Fibroblast of lung (primary cell): ENCODE results near the gene C1orf105. TPM values are rescaled to one million over a fixed set of nuclear protein-coding genes. Genes with fewer than 3 reads are reported as not detected.

Experiments used
- DNase-seq, 2 donors: peaks; one replicate each; pipeline versions ENCODE4 v3.0.0 to v3.0.0-alpha.2; 2010; ENCODE audit warnings: low read depth in 2 of 2
- H2AFZ ChIP-seq: 2 replicates; pipeline ENCODE4 v1.5.1; 2012; ENCODE audit warnings: low read length, control low read depth, inconsistent platforms
- H3K27ac ChIP-seq: 2 replicates; pipeline ENCODE4 v1.5.1; 2011; ENCODE audit warnings: low read length, control low read depth; ENCODE audit not compliant: insufficient read depth
- H3K27me3 ChIP-seq: 2 replicates; pipeline ENCODE4 v1.5.1; 2011; ENCODE audit warnings: mild to moderate bottlenecking, low read length; ENCODE audit not compliant: control insufficient read depth, insufficient read depth
- H3K36me3 ChIP-seq: 2 replicates; pipeline ENCODE4 v1.5.1; 2011; ENCODE audit warnings: low read length; ENCODE audit not compliant: control insufficient read depth, insufficient read depth
- H3K4me1 ChIP-seq: 2 replicates; pipeline ENCODE4 v1.5.1; 2011; ENCODE audit warnings: low read length; ENCODE audit not compliant: control insufficient read depth, insufficient read depth; ENCODE audit errors: extremely low read depth
- H3K4me2 ChIP-seq: 2 replicates; pipeline ENCODE4 v1.5.1; 2011; ENCODE audit warnings: low read length, control low read depth; ENCODE audit not compliant: insufficient read depth; ENCODE audit errors: extremely low read depth
- H3K4me3 ChIP-seq, 4 experiments: fragments of 200-600 bp in 1 of 4; sonication (generic) in 1 of 4; replicated peaks in 1 of 4; 2 replicates each; pipeline ENCODE4 v1.5.1; 2011 to 2016; ENCODE audit warnings: low read length in 4 of 4, low read depth in 3 of 4, mild to moderate bottlenecking in 3 of 4, control low read depth in 2 of 4, inconsistent platforms in 1 of 4, mixed read lengths in 1 of 4; ENCODE audit not compliant: insufficient read depth in 1 of 4; ENCODE audit errors: control extremely low read depth in 1 of 4
- H3K79me2 ChIP-seq: 2 replicates; pipeline ENCODE4 v1.5.1; 2012; ENCODE audit warnings: mild to moderate bottlenecking, low read length, inconsistent platforms; ENCODE audit not compliant: control insufficient read depth, insufficient read depth
- H3K9ac ChIP-seq: 2 replicates; pipeline ENCODE4 v1.5.1; 2011; ENCODE audit warnings: mild to moderate bottlenecking, low read length, control low read depth; ENCODE audit not compliant: insufficient read depth
- H3K9me3 ChIP-seq: 2 replicates; pipeline ENCODE4 v1.5.1; 2012; ENCODE audit warnings: low read depth, low read length; ENCODE audit not compliant: control insufficient read depth, insufficient read depth
- H4K20me1 ChIP-seq: 2 replicates; pipeline ENCODE4 v1.5.1; 2011; ENCODE audit warnings: low read length; ENCODE audit not compliant: control insufficient read depth, insufficient read depth; ENCODE audit errors: extremely low read depth
- EZH2 ChIP-seq: IDR thresholded peaks from 2 replicates; pipeline ENCODE4 v1.5.1; 2012; ENCODE audit warnings: low read length, control low read depth, mild to moderate bottlenecking; ENCODE audit errors: missing control alignments
- polyA plus RNA-seq, 2 donors: library from polyadenylated mRNA; depleted of rRNA in 1 of 2; stranded (reverse) in 1 of 2; unstranded in 1 of 2; fragments of >200 nt; gene quantifications; 2 replicates each; pipeline ENCODE4 v1.2.1, GENCODE V29; 2011 to 2012; ENCODE audit warnings: missing spikeins in 1 of 2
- total RNA-seq: library from RNA; depleted of rRNA; stranded (reverse); fragments of >200 nt; gene quantifications from 2 replicates; pipeline ENCODE4 v1.2.1, GENCODE V29; 2014
- TF ChIP-seq, protein P1 (sequence below), 2 donors: IDR thresholded peaks in 1 of 2; conservative IDR thresholded peaks in 1 of 2; 1 replicate in 1 of 2; 2 replicates in 1 of 2; pipeline ENCODE4 v1.5.1; 2011 to 2012; ENCODE audit warnings: low read length in 2 of 2, control low read depth in 1 of 2, inconsistent platforms in 1 of 2, low read depth in 1 of 2, mild to moderate bottlenecking in 1 of 2

C1orf105 gene
- total and polyA plus RNA-seq, 2 donors (not counting 1 experiment from before 2014, with no cell fraction given), result not detected

DNA sequence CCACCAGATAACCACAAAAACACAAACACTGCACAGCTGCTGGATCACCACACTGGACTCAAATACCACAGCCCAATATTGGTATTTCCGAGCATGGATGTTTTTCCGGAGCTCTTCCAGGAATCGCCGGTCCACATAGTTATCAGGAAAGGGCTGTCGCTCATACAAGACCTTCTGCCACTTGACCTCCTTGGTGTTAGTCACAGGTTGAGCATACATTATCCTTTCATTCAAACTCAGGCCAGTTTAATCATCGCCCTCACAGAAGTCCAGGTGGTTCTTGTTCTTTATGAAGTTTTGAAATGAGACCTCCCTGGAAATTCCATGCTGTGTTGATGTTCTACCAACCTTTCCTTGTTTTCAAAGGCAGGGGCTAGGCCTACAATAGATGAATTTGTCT is 21.9 kb downstream of the C1orf105 start:
- Histone ChIP-seq H3K4me3 (no peak overlapping the region), H3K4me2 (peak overlapping the region; percentile 99), H4K20me1 (no peaks in the 10 kb centered on the region), H3K9me3 (no peaks in the 10 kb centered on the region), H3K4me1 (no peaks in the 10 kb centered on the region), H3K36me3 (peaks cover 3% of the 10 kb centered on the region), H3K79me2 (peaks cover 18% of the 10 kb centered on the region), H3K27me3 (no peaks in the 10 kb centered on the region), H3K9ac (no peak overlapping the region), H2AFZ (no peak overlapping the region), H3K27ac (no peak overlapping the region)
- TF ChIP-seq EZH2, result no peak
- TF ChIP-seq, protein P1, sequence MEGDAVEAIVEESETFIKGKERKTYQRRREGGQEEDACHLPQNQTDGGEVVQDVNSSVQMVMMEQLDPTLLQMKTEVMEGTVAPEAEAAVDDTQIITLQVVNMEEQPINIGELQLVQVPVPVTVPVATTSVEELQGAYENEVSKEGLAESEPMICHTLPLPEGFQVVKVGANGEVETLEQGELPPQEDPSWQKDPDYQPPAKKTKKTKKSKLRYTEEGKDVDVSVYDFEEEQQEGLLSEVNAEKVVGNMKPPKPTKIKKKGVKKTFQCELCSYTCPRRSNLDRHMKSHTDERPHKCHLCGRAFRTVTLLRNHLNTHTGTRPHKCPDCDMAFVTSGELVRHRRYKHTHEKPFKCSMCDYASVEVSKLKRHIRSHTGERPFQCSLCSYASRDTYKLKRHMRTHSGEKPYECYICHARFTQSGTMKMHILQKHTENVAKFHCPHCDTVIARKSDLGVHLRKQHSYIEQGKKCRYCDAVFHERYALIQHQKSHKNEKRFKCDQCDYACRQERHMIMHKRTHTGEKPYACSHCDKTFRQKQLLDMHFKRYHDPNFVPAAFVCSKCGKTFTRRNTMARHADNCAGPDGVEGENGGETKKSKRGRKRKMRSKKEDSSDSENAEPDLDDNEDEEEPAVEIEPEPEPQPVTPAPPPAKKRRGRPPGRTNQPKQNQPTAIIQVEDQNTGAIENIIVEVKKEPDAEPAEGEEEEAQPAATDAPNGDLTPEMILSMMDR (conservative IDR thresholded peaks at IDR 0.05 in 1 of 2, IDR thresholded peaks at IDR 0.05 in 1 of 2; ENCODE audit: low read depth in 1 of 2, low read length in 2 of 2), result no peak
- peak in 1 of 2 donors; percentile 7 for DNase-seq

DNA sequence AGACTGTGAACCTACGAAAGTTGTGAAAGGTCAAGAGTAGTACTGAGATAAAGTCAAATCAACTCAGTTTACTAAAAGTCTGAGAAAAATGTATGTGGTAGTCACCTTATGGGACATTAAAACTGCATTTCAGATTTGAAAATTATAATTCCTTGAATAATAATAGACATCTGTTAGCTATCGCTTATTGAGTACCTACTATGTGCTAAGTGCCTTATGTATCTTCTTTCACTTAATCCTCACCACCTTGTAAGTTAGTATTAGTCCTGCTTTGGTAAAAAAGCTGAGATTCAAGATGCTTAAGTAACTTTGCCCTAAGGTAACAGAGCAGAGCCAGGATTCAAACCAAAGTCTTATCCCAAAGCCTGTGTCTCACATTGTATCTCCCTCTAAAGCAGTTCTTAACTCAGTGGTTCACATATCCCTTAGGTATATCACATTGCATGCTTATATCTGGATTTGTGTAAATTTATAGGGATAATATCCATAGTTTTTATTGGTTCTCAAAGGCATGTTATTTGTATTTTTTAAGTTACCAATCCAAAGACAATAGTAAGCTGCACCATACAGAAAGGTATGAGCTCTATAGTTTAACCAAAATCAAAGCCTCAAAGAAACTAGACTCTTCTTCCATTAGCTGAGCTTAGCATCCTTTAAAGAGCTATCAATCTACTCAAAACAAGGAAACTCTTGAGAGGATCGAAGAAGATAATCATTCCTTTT is 22.5 kb downstream of the C1orf105 start:
- Histone ChIP-seq H3K9ac (peak overlapping the region; percentile 76), H3K79me2 (peaks cover 18% of the 10 kb centered on the region), H3K4me1 (no peaks in the 10 kb centered on the region), H2AFZ (peak overlapping the region; percentile 77), H3K27me3 (no peaks in the 10 kb centered on the region), H3K9me3 (no peaks in the 10 kb centered on the region), H3K4me3 (peak overlapping the region; percentile 56 to 91 (median 78)), H3K36me3 (peaks cover 3% of the 10 kb centered on the region), H3K27ac (peak overlapping the region; percentile 71), H4K20me1 (no peaks in the 10 kb centered on the region), H3K4me2 (peak overlapping the region; percentile 99)
- no peak for DNase-seq
- TF ChIP-seq EZH2, result no peak
- TF ChIP-seq, protein P1 (conservative IDR thresholded peaks at IDR 0.05 in 1 of 2, IDR thresholded peaks at IDR 0.05 in 1 of 2; ENCODE audit: low read depth in 1 of 2, low read length in 2 of 2), result no peak

GRCh38 chr1:172443666-172444453 is 23.4 kb downstream of the C1orf105 start, which contains the start of gene PIGC:
Gene PIGC, minus strand, starts transcription at chr1:172444069. Its CDS starts 1,447 bp downstream, at chr1:172442622.
- DNase-seq, result peak; percentile 76 to 86
- H2AFZ ChIP-seq, result peak within 1 kb of the TSS; percentile 86
- no peak for TF ChIP-seq EZH2
- TF ChIP-seq, protein P1 (conservative IDR thresholded peaks at IDR 0.05 in 1 of 2, IDR thresholded peaks at IDR 0.05 in 1 of 2; ENCODE audit: low read depth in 1 of 2, low read length in 2 of 2), result peak; percentile 80 to 92
- H3K4me2 ChIP-seq, result peak within 1 kb of the TSS; percentile 99
- H3K36me3 ChIP-seq, result peaks cover 3% of the 10 kb centered on the region
- H4K20me1 ChIP-seq, result no peaks in the 10 kb centered on the region
- peak within 1 kb of the TSS; percentile 56 to 91 (median 78) for H3K4me3 ChIP-seq
- peak within 1 kb of the TSS; percentile 71 for H3K27ac ChIP-seq
- no peaks in the 10 kb centered on the region for H3K27me3 ChIP-seq
- no peaks in the 10 kb centered on the region for H3K9me3 ChIP-seq
- no peaks in the 10 kb centered on the region for H3K4me1 ChIP-seq
- peaks cover 18% of the 10 kb centered on the region for H3K79me2 ChIP-seq
- H3K9ac ChIP-seq, result peak within 1 kb of the TSS; percentile 76
